Endothelial cell (in vitro differentiated cells): ENCODE measurements around the gene A2ML1. TPM values are rescaled to one million over a fixed set of nuclear protein-coding genes. Genes with fewer than 3 reads are reported as not detected.

Experiments used
- DNase-seq: peaks from one replicate; pipeline ENCODE4 v3.0.0; 2021; ENCODE audit warnings: low spot score
- H3K27ac Mint-ChIP-seq: one replicate; pipeline ENCODE4 v1.8.0; 2021; ENCODE audit warnings: mixed read lengths, inconsistent platforms; ENCODE audit not compliant: unreplicated experiment
- H3K27me3 Mint-ChIP-seq: one replicate; pipeline ENCODE4 v1.8.0; 2021; ENCODE audit warnings: mild to moderate bottlenecking, moderate library complexity, mixed read lengths, inconsistent platforms; ENCODE audit not compliant: unreplicated experiment
- H3K36me3 Mint-ChIP-seq: one replicate; pipeline ENCODE4 v1.8.0; 2021; ENCODE audit warnings: mild to moderate bottlenecking, low read depth, mixed read lengths, inconsistent platforms; ENCODE audit not compliant: unreplicated experiment
- H3K4me1 Mint-ChIP-seq: one replicate; pipeline ENCODE4 v1.8.0; 2021; ENCODE audit warnings: mild to moderate bottlenecking, mixed read lengths, inconsistent platforms; ENCODE audit not compliant: unreplicated experiment
- H3K4me3 Mint-ChIP-seq: one replicate; pipeline ENCODE4 v1.8.0; 2021; ENCODE audit warnings: mild to moderate bottlenecking, mixed read lengths, inconsistent platforms; ENCODE audit not compliant: unreplicated experiment
- H3K9me3 Mint-ChIP-seq: one replicate; pipeline ENCODE4 v1.8.0; 2021; ENCODE audit warnings: mixed read lengths, inconsistent platforms; ENCODE audit not compliant: unreplicated experiment
- CTCF ChIP-seq: fragments of 200-600 bp; sonication (generic); IDR thresholded peaks from one replicate; pipeline ENCODE4 v1.5.0; 2021; ENCODE audit warnings: antibody characterized with exemption; ENCODE audit not compliant: unreplicated experiment
- total RNA-seq: library from RNA; stranded (reverse); fragmentation: NEBNext Ultra II Directional; extraction: Animal tissue kit (Norgen Biotek cat#: 25700); gene quantifications from one replicate; pipeline ENCODE4 v1.2.1, GENCODE V29; 2021; ENCODE audit not compliant: unreplicated experiment

Gene A2ML1
- total RNA-seq, 1 donor from 2014 or later: not detected

GRCh38 chr12:8871068-8871467 lies 48.6 kb downstream of the A2ML1 start:
- H3K4me1 Mint-ChIP-seq: no peaks in the 10 kb centered on the region
- no peaks in the 10 kb centered on the region for H3K9me3 Mint-ChIP-seq
- DNase-seq: no peak
- no peaks in the 10 kb centered on the region for H3K36me3 Mint-ChIP-seq
- H3K27ac Mint-ChIP-seq: no peak overlapping the region
- no peak overlapping the region for H3K4me3 Mint-ChIP-seq
- peaks cover 5% of the 10 kb centered on the region for H3K27me3 Mint-ChIP-seq
- no peak for TF ChIP-seq CTCF

- Mint-ChIP-seq H3K27me3 (peaks cover 3% of the 10 kb centered on the region), H3K27ac (no peak overlapping the region), H3K9me3 (no peaks in the 10 kb centered on the region), H3K4me1 (no peaks in the 10 kb centered on the region), H3K36me3 (no peaks in the 10 kb centered on the region), H3K4me3 (no peak overlapping the region)
- DNase-seq: no peak
- no peak for TF ChIP-seq CTCF
Observed at GRCh38 chr12:8876887-8877286, 54.5 kb downstream of the A2ML1 start.

GRCh38 chr12:8886502-8887284 lies 64.3 kb downstream of the A2ML1 start:
- no peaks in the 10 kb centered on the region for H3K27me3 Mint-ChIP-seq
- no peaks in the 10 kb centered on the region for H3K4me1 Mint-ChIP-seq

GRCh38 chr12:8887285-8887715 lies 64.9 kb downstream of the A2ML1 start:
- Mint-ChIP-seq H3K27me3 (peaks cover 1% of the 10 kb centered on the region), H3K27ac (no peak overlapping the region), H3K4me3 (no peak overlapping the region), H3K4me1 (no peaks in the 10 kb centered on the region), H3K36me3 (no peaks in the 10 kb centered on the region), H3K9me3 (no peaks in the 10 kb centered on the region)
- no peak for DNase-seq
- no peak for TF ChIP-seq CTCF

More at GRCh38 chr12:8886502-8887284, 64.3 kb downstream of the A2ML1 start:
- Mint-ChIP-seq H3K9me3 (no peaks in the 10 kb centered on the region), H3K4me3 (no peak overlapping the region), H3K36me3 (no peaks in the 10 kb centered on the region), H3K27ac (no peak overlapping the region)
- no peak for TF ChIP-seq CTCF
- no peak for DNase-seq

- H3K27me3 Mint-ChIP-seq: peaks cover 1% of the 10 kb centered on the region
Observed at GRCh38 chr12:8890313-8891085, 68.1 kb downstream of the A2ML1 start.

More at GRCh38 chr12:8890313-8891085, 68.1 kb downstream of the A2ML1 start:
- peak; percentile 99 for TF ChIP-seq CTCF
- Mint-ChIP-seq H3K4me1 (no peaks in the 10 kb centered on the region), H3K9me3 (no peaks in the 10 kb centered on the region), H3K27ac (peak overlapping the region; percentile 90), H3K36me3 (no peaks in the 10 kb centered on the region), H3K4me3 (peak overlapping the region; percentile 94)
- peak; percentile 75 for DNase-seq
